ENCODE data around the gene GOSR2. TPM values are rescaled to one million over a fixed set of nuclear protein-coding genes. Genes with fewer than 3 reads are reported as not detected.

Gene GOSR2
- total RNA-seq, 4 donors from 2014 or later = 28.5 to 37.6 (median 30.3) TPM

- intact Hi-C loops (cut with DNase I; ENCODE audit: low total_unique reads) = no loop called here
- H3K4me3 ChIP-seq (ENCODE audit: low read depth, poor library complexity, severe bottlenecking) = no peak overlapping the region
- WGBS, 2 donors = 70 to 84% methylated on average over 14 of the region's 14 CpGs
- no peak for DNase-seq (ENCODE audit: low spot score in 2 of 2)
- TF ChIP-seq, protein P1, sequence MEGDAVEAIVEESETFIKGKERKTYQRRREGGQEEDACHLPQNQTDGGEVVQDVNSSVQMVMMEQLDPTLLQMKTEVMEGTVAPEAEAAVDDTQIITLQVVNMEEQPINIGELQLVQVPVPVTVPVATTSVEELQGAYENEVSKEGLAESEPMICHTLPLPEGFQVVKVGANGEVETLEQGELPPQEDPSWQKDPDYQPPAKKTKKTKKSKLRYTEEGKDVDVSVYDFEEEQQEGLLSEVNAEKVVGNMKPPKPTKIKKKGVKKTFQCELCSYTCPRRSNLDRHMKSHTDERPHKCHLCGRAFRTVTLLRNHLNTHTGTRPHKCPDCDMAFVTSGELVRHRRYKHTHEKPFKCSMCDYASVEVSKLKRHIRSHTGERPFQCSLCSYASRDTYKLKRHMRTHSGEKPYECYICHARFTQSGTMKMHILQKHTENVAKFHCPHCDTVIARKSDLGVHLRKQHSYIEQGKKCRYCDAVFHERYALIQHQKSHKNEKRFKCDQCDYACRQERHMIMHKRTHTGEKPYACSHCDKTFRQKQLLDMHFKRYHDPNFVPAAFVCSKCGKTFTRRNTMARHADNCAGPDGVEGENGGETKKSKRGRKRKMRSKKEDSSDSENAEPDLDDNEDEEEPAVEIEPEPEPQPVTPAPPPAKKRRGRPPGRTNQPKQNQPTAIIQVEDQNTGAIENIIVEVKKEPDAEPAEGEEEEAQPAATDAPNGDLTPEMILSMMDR (IDR thresholded peaks at IDR 0.05) = no peak
- no peak for TF ChIP-seq POLR2A (IDR thresholded peaks at IDR 0.05)
These were observed 53.8 kb downstream of the GOSR2 start for GRCh38 chr17:46976626-46977270.

- DNase-seq (ENCODE audit: low spot score in 2 of 2) = no peak
- no peak overlapping the region for H3K4me3 ChIP-seq (ENCODE audit: low read depth, poor library complexity, severe bottlenecking)
- WGBS, 2 donors = 60 to 67% methylated on average over 7 of the region's 7 CpGs
- TF ChIP-seq, protein P1 (IDR thresholded peaks at IDR 0.05) = no peak
- no peak for TF ChIP-seq POLR2A (IDR thresholded peaks at IDR 0.05)
- intact Hi-C loops (cut with DNase I; ENCODE audit: low total_unique reads) = no loop called here
These were observed 54.4 kb downstream of the GOSR2 start for GRCh38 chr17:46977348-46977747.

GRCh38 chr17:46977750-46978488, 55.0 kb downstream of the GOSR2 start:
- no peak for TF ChIP-seq POLR2A (IDR thresholded peaks at IDR 0.05)
- TF ChIP-seq, protein P1 (IDR thresholded peaks at IDR 0.05) = no peak
- DNase-seq (ENCODE audit: low spot score in 2 of 2) = no peak
- intact Hi-C loops (cut with DNase I; ENCODE audit: low total_unique reads) = no loop called here
- 9 to 14% methylated on average over 36 of the region's 36 CpGs for WGBS, 2 donors
- H3K4me3 ChIP-seq (ENCODE audit: low read depth, poor library complexity, severe bottlenecking) = peak overlapping the region; percentile 43

DNA sequence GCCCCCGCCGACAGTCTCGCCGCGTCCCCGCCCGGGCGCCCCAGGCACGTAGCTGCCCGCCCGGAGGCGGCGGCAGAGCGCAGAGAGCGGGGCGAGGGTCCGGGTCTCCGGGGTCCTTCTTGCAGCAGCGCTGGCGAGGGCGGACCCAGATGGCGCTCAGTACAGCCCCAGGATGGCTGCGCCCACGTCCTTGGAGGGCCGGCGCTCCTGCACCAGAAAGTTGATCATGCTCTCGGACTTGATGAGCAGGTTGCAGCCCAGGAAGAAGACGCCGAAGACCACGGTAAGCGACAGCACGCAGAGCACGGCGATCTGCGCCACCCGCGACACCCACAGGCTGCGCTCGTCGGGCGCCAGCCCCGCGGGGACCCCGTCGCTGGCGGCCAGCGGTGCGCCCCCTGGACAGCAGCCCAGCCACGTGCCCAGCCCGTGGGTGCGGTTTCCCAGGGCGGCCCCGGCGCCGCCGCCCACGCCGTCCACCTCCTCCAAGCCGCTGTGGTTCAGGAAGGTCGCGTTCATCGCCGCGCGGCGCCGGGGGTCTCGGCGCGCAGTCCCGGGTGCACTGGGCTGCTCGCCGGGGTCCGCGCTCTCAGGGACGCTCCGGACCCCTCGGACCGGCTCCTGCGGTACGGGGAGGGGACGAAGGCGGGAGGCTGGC, 55.7 kb downstream of the GOSR2 start:
- DNase-seq (ENCODE audit: low spot score in 2 of 2) = no peak
- 1 to 2% methylated on average over 29 to 33 of the region's 83 CpGs for WGBS, 2 donors
- TF ChIP-seq, protein P1 (IDR thresholded peaks at IDR 0.05) = no peak
- TF ChIP-seq POLR2A (IDR thresholded peaks at IDR 0.05) = no peak
- peak overlapping the region; percentile 43 for H3K4me3 ChIP-seq (ENCODE audit: low read depth, poor library complexity, severe bottlenecking)
- intact Hi-C loops (cut with DNase I; ENCODE audit: low total_unique reads) = no loop called here

- WGBS, 2 donors = 2 to 3% methylated on average over 24 to 36 of the region's 57 CpGs
These were observed 56.3 kb downstream of the GOSR2 start, which contains the start of gene RPRML for GRCh38 chr17:46979147-46979863. Gene RPRML, minus strand, starts transcription at chr17:46979253. Its CDS starts 246 bp downstream, at chr17:46979007.

More at GRCh38 chr17:46979147-46979863, 56.3 kb downstream of the GOSR2 start, which contains the start of gene RPRML:
- H3K4me3 ChIP-seq (ENCODE audit: low read depth, poor library complexity, severe bottlenecking) = peak within 1 kb of the TSS; percentile 43
- DNase-seq (ENCODE audit: low spot score in 2 of 2) = no peak
- no peak for TF ChIP-seq POLR2A (IDR thresholded peaks at IDR 0.05)
- TF ChIP-seq, protein P1 (IDR thresholded peaks at IDR 0.05) = no peak
- intact Hi-C loops (cut with DNase I; ENCODE audit: low total_unique reads) = no loop called here
